HepG2 (cell line): Measurements from ENCODE around the gene ALDH3A1.

Experiments
- ARID5B ChIP-seq: IDR thresholded peaks from 2 replicates; pipeline ENCODE4 v1.4.0; 2020; ENCODE audit warnings: mild to moderate bottlenecking, missing genetic modification reagents
- CTCF ChIP-seq: sonication (generic); formaldehyde crosslinking; IDR thresholded peaks from 2 replicates; pipeline ENCODE4 v1.5.0; 2020; ENCODE audit warnings: mild to moderate bottlenecking, missing genetic modification reagents, moderate library complexity
- EP300 ChIP-seq, 3 experiments: sonication (generic) in 1 of 3; formaldehyde crosslinking in 1 of 3; IDR thresholded peaks; 2 replicates each; pipeline versions ENCODE4 v1.5.1 to v1.6.1; 2011 to 2020; ENCODE audit warnings: low read depth in 2 of 3, low read length in 2 of 3, borderline replicate concordance in 1 of 3, improper control_type of control experiment in 1 of 3, mild to moderate bottlenecking in 1 of 3, missing genetic modification reagents in 1 of 3, moderate library complexity in 1 of 3
- HMG20B ChIP-seq: conservative IDR thresholded peaks from 2 replicates; pipeline ENCODE4 v1.6.1; 2016; ENCODE audit warnings: missing genetic modification reagents, missing compliant biosample characterization
- HNF4A ChIP-seq: sonication (generic); formaldehyde crosslinking; IDR thresholded peaks from 2 replicates; pipeline ENCODE4 v1.4.0; 2020; ENCODE audit warnings: missing genetic modification reagents
- NR2F2 ChIP-seq: IDR thresholded peaks from 2 replicates; pipeline ENCODE4 v1.6.1; 2012; ENCODE audit warnings: low read depth, inconsistent platforms, borderline replicate concordance
- NR3C1 ChIP-seq: sonication (generic); formaldehyde crosslinking; IDR thresholded peaks from 2 replicates; pipeline ENCODE4 v1.4.0; 2020; ENCODE audit warnings: missing genetic modification reagents
- TARDBP ChIP-seq: sonication (generic); formaldehyde crosslinking; IDR thresholded peaks from 2 replicates; pipeline ENCODE4 v1.8.0; 2022; ENCODE audit warnings: mild to moderate bottlenecking, missing genetic modification reagents
- TCF12 ChIP-seq, 2 experiments: fragments of 450-650 bp in 1 of 2; sonication (generic) in 1 of 2; formaldehyde crosslinking in 1 of 2; IDR thresholded peaks; 2 replicates each; pipeline versions ENCODE4 v1.6.1 to v1.8.0; 2017 to 2022; ENCODE audit warnings: antibody characterized with exemption in 1 of 2, mild to moderate bottlenecking in 1 of 2, missing genetic modification reagents in 1 of 2, moderate library complexity in 1 of 2
- ZBTB43 ChIP-seq: sonication (generic); formaldehyde crosslinking; conservative IDR thresholded peaks from 2 replicates; pipeline ENCODE4 v1.4.0; 2020; ENCODE audit warnings: missing genetic modification reagents
- ZNF281 ChIP-seq: sonication (generic); formaldehyde crosslinking; IDR thresholded peaks from 2 replicates; pipeline ENCODE4 v1.4.0; 2020; ENCODE audit warnings: missing genetic modification reagents, borderline replicate concordance
- ZNF687 ChIP-seq: sonication (generic); formaldehyde crosslinking; IDR thresholded peaks from 2 replicates; pipeline ENCODE4 v1.5.1; 2020; ENCODE audit warnings: mild to moderate bottlenecking, missing genetic modification reagents, moderate library complexity
- ZNF704 ChIP-seq: sonication (generic); formaldehyde crosslinking; IDR thresholded peaks from 2 replicates; pipeline ENCODE4 v1.8.1; 2023; ENCODE audit warnings: mild to moderate bottlenecking, inconsistent platforms, moderate library complexity, missing genetic modification reagents, borderline replicate concordance
- ZNF770 ChIP-seq: sonication (generic); formaldehyde crosslinking; IDR thresholded peaks from 2 replicates; pipeline ENCODE4 v1.5.0; 2020; ENCODE audit warnings: mild to moderate bottlenecking, missing genetic modification reagents

GRCh38 chr17:19750835-19751234, 2.7 kb upstream of the ALDH3A1 start:
- no peak for TF ChIP-seq TCF12 (IDR thresholded peaks at IDR 0.05)
- no peak for TF ChIP-seq TCF12 (CRISPR knock-in tag; IDR thresholded peaks at IDR 0.05)
- no peak for TF ChIP-seq HMG20B
- no peak for TF ChIP-seq TARDBP (CRISPR knock-in tag)
- TF ChIP-seq CTCF (CRISPR knock-in tag) = no peak
- TF ChIP-seq ZNF770 (CRISPR knock-in tag) = no peak
- TF ChIP-seq EP300 (IDR thresholded peaks at IDR 0.05; ENCODE audit: low read depth in 2 of 2, low read length in 2 of 2) = no peak
- TF ChIP-seq EP300 (CRISPR knock-in tag; IDR thresholded peaks at IDR 0.05; ENCODE audit: borderline replicate concordance) = no peak
- no peak for TF ChIP-seq ZNF687 (CRISPR knock-in tag)
- no peak for TF ChIP-seq ZNF281 (CRISPR knock-in tag)
- TF ChIP-seq ARID5B = no peak
- TF ChIP-seq ZNF704 (CRISPR knock-in tag) = no peak
- no peak for TF ChIP-seq NR3C1 (CRISPR knock-in tag)
- TF ChIP-seq ZBTB43 (CRISPR knock-in tag) = no peak
- no peak for TF ChIP-seq HNF4A (CRISPR knock-in tag)
- no peak for TF ChIP-seq NR2F2
